ENCODE results near the gene FAM229A.

Gene FAM229A

GRCh38 chr1:32332290-32333079 lies 29.8 kb downstream of the FAM229A start:
- in situ Hi-C loops (cut with HindIII; ENCODE audit: low sequenced_read_pairs), result no loop called here

DNA sequence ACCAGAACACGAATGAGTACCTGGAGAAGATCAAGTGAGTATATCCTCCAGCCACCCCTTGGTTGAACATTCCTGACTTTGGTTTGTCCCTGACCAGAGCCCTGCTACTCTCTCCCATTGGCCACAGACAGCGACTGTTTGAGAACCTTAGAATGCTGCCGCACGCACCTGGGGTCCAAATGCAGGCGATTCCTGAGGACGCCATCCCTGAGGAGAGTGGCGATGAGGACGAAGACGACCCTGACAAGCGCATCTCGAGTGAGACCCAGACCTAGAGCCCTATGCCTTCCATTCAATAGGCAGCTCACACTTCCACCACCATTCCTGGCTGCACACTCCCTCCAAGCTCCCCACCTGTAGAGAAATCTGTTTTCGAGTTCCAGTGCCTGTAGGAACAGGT lies 30.7 kb downstream of the FAM229A start:
- in situ Hi-C loops (cut with HindIII; ENCODE audit: low sequenced_read_pairs), result no loop called here

GRCh38 chr1:32330558-32331151 lies 31.6 kb downstream of the FAM229A start:
- in situ Hi-C loops (cut with HindIII; ENCODE audit: low sequenced_read_pairs), result no loop called here

GRCh38 chr1:32329931-32330466 lies 32.3 kb downstream of the FAM229A start:
- in situ Hi-C loops (cut with HindIII; ENCODE audit: low sequenced_read_pairs), result loop anchor here (5.0 kb wide), 1 partner anchor 47 kb away; no protein-coding TSS in a partner anchor

GRCh38 chr1:32327204-32327603 lies 35.1 kb downstream of the FAM229A start:
- in situ Hi-C loops (cut with HindIII; ENCODE audit: low sequenced_read_pairs), result loop anchor here (5.0 kb wide), 1 partner anchor 50 kb away; no protein-coding TSS in a partner anchor

DNA sequence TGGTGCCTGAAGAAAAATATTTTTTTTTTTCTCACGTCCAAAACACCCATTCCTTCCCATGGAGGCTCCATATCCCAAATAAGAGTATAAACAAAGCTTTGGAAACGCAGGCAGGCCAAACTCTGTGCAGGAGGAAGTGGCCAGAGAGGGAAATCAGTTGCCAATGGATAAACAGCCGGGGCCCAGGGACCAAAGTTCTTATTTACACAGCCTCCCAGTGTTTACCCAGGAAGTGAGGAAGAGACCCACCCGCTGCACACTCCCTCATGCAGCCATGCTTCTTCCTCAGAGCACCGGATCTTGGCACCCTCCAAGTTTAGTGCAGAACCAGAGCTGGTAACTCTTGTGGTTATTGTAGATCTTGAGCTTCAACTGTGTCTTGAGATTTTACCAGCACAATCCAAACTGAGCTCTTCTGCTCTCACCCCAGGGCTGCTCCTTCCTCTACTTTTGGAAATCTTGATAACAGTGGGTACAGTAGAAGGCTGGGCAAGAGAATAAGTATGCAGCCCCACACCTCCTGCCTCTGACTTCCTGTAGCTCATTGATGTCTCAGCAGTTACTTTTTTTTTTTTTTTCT lies 40.5 kb downstream of the FAM229A start:
- in situ Hi-C loops (cut with HindIII; ENCODE audit: low sequenced_read_pairs), result no loop called here

- in situ Hi-C loops (cut with HindIII; ENCODE audit: low sequenced_read_pairs), result no loop called here
Observed at GRCh38 chr1:32318127-32318869, 44.0 kb downstream of the FAM229A start.

DNA sequence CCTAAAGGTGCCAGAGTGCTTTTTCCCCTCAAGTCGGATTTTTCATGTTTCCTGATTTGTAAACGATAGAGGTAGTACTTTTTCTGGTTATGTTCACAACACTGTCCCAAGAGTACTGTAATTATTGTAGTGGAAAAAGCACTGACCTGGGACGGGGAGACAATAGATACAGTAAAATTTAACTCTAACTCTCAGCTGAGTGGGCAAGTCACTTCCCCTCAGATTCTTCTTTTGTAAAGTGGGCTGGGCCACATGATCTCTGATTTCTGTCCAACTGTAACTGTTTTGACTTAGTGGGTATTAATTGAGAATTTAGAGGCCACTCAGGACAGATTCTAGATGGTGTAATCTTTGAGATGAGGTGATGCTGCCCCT lies 45.4 kb downstream of the FAM229A start:
- in situ Hi-C loops (cut with HindIII; ENCODE audit: low sequenced_read_pairs), result no loop called here

- in situ Hi-C loops (cut with HindIII; ENCODE audit: low sequenced_read_pairs), result no loop called here
Observed at GRCh38 chr1:32311709-32312393, 50.4 kb downstream of the FAM229A start.

Measured in endothelial cell of hepatic sinusoid (primary cell).